Neural progenitor cell (in vitro differentiated cells): ENCODE measurements around the gene PCBD2. TPM values are rescaled to one million over a fixed set of nuclear protein-coding genes. Genes with fewer than 3 reads are reported as not detected.

Source experiments
- DNase-seq: peaks from one replicate; pipeline ENCODE4 v3.0.0-alpha.2; 2016; ENCODE audit warnings: low spot score
- H2AFZ ChIP-seq: fragments of 200-600 bp; sonication (generic); replicated peaks from 2 replicates; pipeline ENCODE4 v1.6.1; 2016; ENCODE audit warnings: antibody characterized with exemption
- H3F3A ChIP-seq: fragments of 200-600 bp; sonication (generic); 2 replicates; pipeline ENCODE4 v1.6.1; 2016; ENCODE audit warnings: antibody characterized with exemption, low read depth
- H3K27ac ChIP-seq: fragments of 200-600 bp; sonication (generic); 2 replicates; pipeline ENCODE4 v1.5.1; 2016; ENCODE audit warnings: mild to moderate bottlenecking
- H3K27me3 ChIP-seq: fragments of 200-600 bp; sonication (generic); 2 replicates; pipeline ENCODE4 v1.6.1; 2016; ENCODE audit warnings: mild to moderate bottlenecking, moderate library complexity
- H3K36me3 ChIP-seq: fragments of 200-600 bp; sonication (generic); 2 replicates; pipeline ENCODE4 v1.5.1; 2016
- H3K4me1 ChIP-seq: fragments of 200-600 bp; sonication (generic); 2 replicates; pipeline ENCODE4 v1.6.1; 2016; ENCODE audit warnings: mixed run types
- H3K4me2 ChIP-seq: fragments of 200-600 bp; sonication (generic); 2 replicates; pipeline ENCODE4 v1.6.1; 2016
- H3K4me3 ChIP-seq: fragments of 200-600 bp; sonication (generic); 2 replicates; pipeline ENCODE4 v1.5.1; 2016
- H3K79me2 ChIP-seq: fragments of 200-600 bp; sonication (generic); 2 replicates; pipeline ENCODE4 v1.6.1; 2016; ENCODE audit warnings: low read depth
- H3K9ac ChIP-seq: fragments of 200-600 bp; sonication (generic); 2 replicates; pipeline ENCODE4 v1.6.1; 2016
- H3K9me3 ChIP-seq: fragments of 200-600 bp; sonication (generic); 2 replicates; pipeline ENCODE4 v1.5.1; 2016; ENCODE audit warnings: low read depth
- H4K20me1 ChIP-seq: fragments of 200-600 bp; sonication (generic); 2 replicates; pipeline ENCODE4 v1.6.1; 2016; ENCODE audit warnings: low read depth
- H3K27ac Mint-ChIP-seq: 3 replicates; pipeline ENCODE4 v1.8.0; 2021; ENCODE audit warnings: mixed read lengths
- H3K27me3 Mint-ChIP-seq: 2 replicates; pipeline ENCODE4 v1.8.0; 2022; ENCODE audit warnings: low read depth, mild to moderate bottlenecking, inconsistent platforms, moderate library complexity, mixed read lengths; ENCODE audit not compliant: insufficient read depth
- H3K36me3 Mint-ChIP-seq: 3 replicates; pipeline ENCODE4 v1.8.0; 2021; ENCODE audit warnings: mixed read lengths
- H3K4me1 Mint-ChIP-seq: 3 replicates; pipeline ENCODE4 v1.8.0; 2021; ENCODE audit warnings: mixed read lengths
- H3K4me3 Mint-ChIP-seq: 3 replicates; pipeline ENCODE4 v1.8.0; 2021; ENCODE audit warnings: mild to moderate bottlenecking, moderate library complexity, mixed read lengths
- H3K9me3 Mint-ChIP-seq: 3 replicates; pipeline ENCODE4 v1.8.0; 2020; ENCODE audit warnings: mixed read lengths
- EZH2 ChIP-seq: fragments of 200-600 bp; sonication (generic); IDR thresholded peaks from 2 replicates; pipeline ENCODE4 v1.6.1; 2017; ENCODE audit warnings: antibody characterized with exemption, mild to moderate bottlenecking, moderate library complexity
- EZH2phosphoT487 ChIP-seq: fragments of 200-600 bp; sonication (generic); IDR thresholded peaks from 2 replicates; pipeline ENCODE4 v1.6.1; 2017; ENCODE audit warnings: antibody characterized with exemption
- total RNA-seq: library from RNA; depleted of rRNA; stranded (reverse); fragments of >200 nt; gene quantifications from 2 replicates; pipeline ENCODE4 v1.2.3, GENCODE V29; 2015; ENCODE audit warnings: low replicate concordance
- TF ChIP-seq, protein P1 (sequence below): fragments of 200-600 bp; sonication (generic); IDR thresholded peaks from 2 replicates; pipeline ENCODE4 v1.5.1; 2017; ENCODE audit warnings: antibody characterized with exemption, mild to moderate bottlenecking

The PCBD2 gene
- total RNA-seq, 1 donor from 2014 or later: 5.0 TPM

DNA sequence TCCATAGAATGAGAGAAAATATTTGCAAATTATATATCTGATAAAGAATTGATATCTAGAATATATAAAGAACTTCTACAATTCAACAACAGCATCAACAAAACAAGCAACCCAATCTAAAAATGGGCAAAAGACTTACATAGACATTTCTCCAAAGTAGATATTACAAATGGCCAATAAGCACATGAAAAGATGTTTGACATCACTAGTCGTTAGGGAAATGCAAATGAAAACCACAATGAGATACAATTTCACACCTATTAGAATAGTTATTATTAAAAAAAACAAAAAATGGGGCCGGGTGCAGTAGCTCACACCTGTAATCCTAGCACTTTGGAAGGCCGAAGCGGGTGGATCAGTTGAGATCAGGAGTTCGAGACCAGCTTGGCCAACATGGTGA, 87.2 kb downstream of the PCBD2 start:
- Histone ChIP-seq H4K20me1 (no peaks in the 10 kb centered on the region), H3K9me3 (no peaks in the 10 kb centered on the region), H3K4me3 (no peak overlapping the region), H3K9ac (no peak overlapping the region), H3F3A (no peaks in the 10 kb centered on the region), H3K79me2 (no peaks in the 10 kb centered on the region), H3K27ac (no peak overlapping the region), H2AFZ (no peak overlapping the region), H3K4me2 (no peak overlapping the region), H3K4me1 (peaks cover 5% of the 10 kb centered on the region), H3K36me3 (no peaks in the 10 kb centered on the region), H3K27me3 (no peaks in the 10 kb centered on the region)
- Mint-ChIP-seq H3K9me3 (peaks cover 4% of the 10 kb centered on the region), H3K27ac (no peak overlapping the region), H3K27me3 (peaks cover 2% of the 10 kb centered on the region), H3K4me3 (no peak overlapping the region), H3K4me1 (no peaks in the 10 kb centered on the region), H3K36me3 (no peaks in the 10 kb centered on the region)
- TF ChIP-seq EZH2: no peak
- TF ChIP-seq, protein P1, sequence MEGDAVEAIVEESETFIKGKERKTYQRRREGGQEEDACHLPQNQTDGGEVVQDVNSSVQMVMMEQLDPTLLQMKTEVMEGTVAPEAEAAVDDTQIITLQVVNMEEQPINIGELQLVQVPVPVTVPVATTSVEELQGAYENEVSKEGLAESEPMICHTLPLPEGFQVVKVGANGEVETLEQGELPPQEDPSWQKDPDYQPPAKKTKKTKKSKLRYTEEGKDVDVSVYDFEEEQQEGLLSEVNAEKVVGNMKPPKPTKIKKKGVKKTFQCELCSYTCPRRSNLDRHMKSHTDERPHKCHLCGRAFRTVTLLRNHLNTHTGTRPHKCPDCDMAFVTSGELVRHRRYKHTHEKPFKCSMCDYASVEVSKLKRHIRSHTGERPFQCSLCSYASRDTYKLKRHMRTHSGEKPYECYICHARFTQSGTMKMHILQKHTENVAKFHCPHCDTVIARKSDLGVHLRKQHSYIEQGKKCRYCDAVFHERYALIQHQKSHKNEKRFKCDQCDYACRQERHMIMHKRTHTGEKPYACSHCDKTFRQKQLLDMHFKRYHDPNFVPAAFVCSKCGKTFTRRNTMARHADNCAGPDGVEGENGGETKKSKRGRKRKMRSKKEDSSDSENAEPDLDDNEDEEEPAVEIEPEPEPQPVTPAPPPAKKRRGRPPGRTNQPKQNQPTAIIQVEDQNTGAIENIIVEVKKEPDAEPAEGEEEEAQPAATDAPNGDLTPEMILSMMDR: no peak
- no peak for TF ChIP-seq EZH2phosphoT487
- DNase-seq: no peak

DNA sequence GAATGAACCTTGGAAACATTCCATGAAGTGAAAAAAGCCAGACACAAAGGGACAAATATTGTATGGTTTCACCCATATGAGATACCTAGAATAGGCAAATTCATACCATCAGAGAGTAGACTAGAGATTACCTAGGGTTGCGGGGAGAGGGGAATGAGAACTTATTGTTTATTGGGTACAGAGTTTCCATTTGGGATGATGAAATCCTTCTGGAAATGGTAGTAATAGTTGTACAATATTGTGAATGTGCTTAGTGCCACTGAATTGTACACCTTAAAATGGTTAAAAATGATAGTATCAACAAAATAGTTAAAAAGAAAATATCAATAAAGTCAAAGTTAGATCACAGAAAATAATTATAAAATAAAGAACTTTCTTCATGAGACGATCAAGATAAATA, 88.2 kb downstream of the PCBD2 start:
- Histone ChIP-seq H3K4me3 (no peak overlapping the region), H3K79me2 (no peaks in the 10 kb centered on the region), H3K4me2 (no peak overlapping the region), H2AFZ (no peak overlapping the region), H3K4me1 (peaks cover 5% of the 10 kb centered on the region), H3K36me3 (no peaks in the 10 kb centered on the region), H3F3A (no peaks in the 10 kb centered on the region), H3K9me3 (no peaks in the 10 kb centered on the region), H3K27ac (no peak overlapping the region), H3K27me3 (no peaks in the 10 kb centered on the region), H3K9ac (no peak overlapping the region), H4K20me1 (no peaks in the 10 kb centered on the region)
- Mint-ChIP-seq H3K4me1 (no peaks in the 10 kb centered on the region), H3K9me3 (peaks cover 4% of the 10 kb centered on the region), H3K27ac (no peak overlapping the region), H3K4me3 (no peak overlapping the region), H3K27me3 (peaks cover 5% of the 10 kb centered on the region), H3K36me3 (peaks cover 2% of the 10 kb centered on the region)
- no peak for DNase-seq
- TF ChIP-seq, protein P1: no peak

DNA sequence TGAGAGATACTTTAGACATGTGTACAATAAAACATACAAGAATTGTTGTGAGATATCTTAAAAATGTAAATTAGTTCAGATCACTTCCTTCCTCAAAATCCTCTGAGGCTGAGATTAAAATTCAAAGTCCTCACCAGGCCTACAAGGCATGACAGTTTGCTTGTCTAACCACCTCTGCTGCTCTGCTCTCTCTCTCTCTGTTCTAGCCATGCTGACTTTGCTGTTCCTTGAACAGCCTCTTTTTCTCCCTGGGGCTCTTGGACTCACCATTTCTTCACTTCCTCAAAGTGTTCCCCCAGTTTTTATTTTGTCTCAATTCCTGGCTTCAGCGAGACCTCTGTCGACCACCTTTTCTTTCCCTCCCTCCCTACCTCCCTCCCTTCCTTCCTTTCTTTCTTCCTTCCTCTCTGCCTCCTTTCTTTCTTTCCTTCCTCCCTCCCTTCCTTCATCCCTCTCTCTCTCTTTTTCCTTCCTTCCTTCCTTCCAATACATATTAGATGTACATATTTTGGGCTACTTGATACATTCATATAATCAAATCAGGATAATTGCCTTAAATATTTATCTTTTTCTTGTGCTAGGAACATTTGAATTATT, 89.7 kb downstream of the PCBD2 start:
- H3K79me2 ChIP-seq: no peaks in the 10 kb centered on the region
- H3K4me3 ChIP-seq: no peak overlapping the region
- H3K9ac ChIP-seq: no peak overlapping the region
- H3K9me3 ChIP-seq: no peaks in the 10 kb centered on the region
- peaks cover 2% of the 10 kb centered on the region for H3K4me1 ChIP-seq
- H4K20me1 ChIP-seq: no peaks in the 10 kb centered on the region
- no peaks in the 10 kb centered on the region for H3K27me3 ChIP-seq
- no peak for DNase-seq
- no peak overlapping the region for H3K4me2 ChIP-seq
- Mint-ChIP-seq H3K27me3 (peaks cover 6% of the 10 kb centered on the region), H3K9me3 (peaks cover 6% of the 10 kb centered on the region), H3K27ac (no peak overlapping the region), H3K36me3 (peaks cover 2% of the 10 kb centered on the region), H3K4me3 (no peak overlapping the region), H3K4me1 (no peaks in the 10 kb centered on the region)
- no peak overlapping the region for H3K27ac ChIP-seq
- H3F3A ChIP-seq: no peaks in the 10 kb centered on the region
- H3K36me3 ChIP-seq: no peaks in the 10 kb centered on the region
- TF ChIP-seq, protein P1: no peak
- TF ChIP-seq EZH2phosphoT487: no peak
- TF ChIP-seq EZH2: no peak
- no peak overlapping the region for H2AFZ ChIP-seq
